Mesendoderm (in vitro differentiated cells): ENCODE measurements around the gene TJP3.

ENCODE experiments used
- DNase-seq: peaks from one replicate; pipeline ENCODE4 v3.0.0; 2013
- H2AK5ac ChIP-seq: 2 replicates; pipeline ENCODE4 v1.6.1; 2013; ENCODE audit warnings: low read length, inconsistent platforms
- H2BK120ac ChIP-seq: 2 replicates; pipeline ENCODE4 v1.6.1; 2013; ENCODE audit warnings: low read depth, mild to moderate bottlenecking, low read length, moderate library complexity, mixed read lengths
- H2BK15ac ChIP-seq: replicated peaks from 2 replicates; pipeline ENCODE4 v1.6.1; 2013; ENCODE audit warnings: low read depth, mild to moderate bottlenecking, moderate library complexity
- H2BK5ac ChIP-seq: 2 replicates; pipeline ENCODE4 v1.6.1; 2013; ENCODE audit warnings: low read length, inconsistent platforms
- H3K18ac ChIP-seq: 2 replicates; pipeline ENCODE4 v1.6.1; 2013; ENCODE audit warnings: mild to moderate bottlenecking, low read length, mixed read lengths
- H3K23ac ChIP-seq: one replicate; pipeline ENCODE4 v1.6.1; 2013; ENCODE audit warnings: low read length
- H3K27ac ChIP-seq: 2 replicates; pipeline ENCODE4 v1.5.1; 2013; ENCODE audit warnings: low read depth, mild to moderate bottlenecking, inconsistent platforms, low read length, moderate library complexity
- H3K27me3 ChIP-seq: 2 replicates; pipeline ENCODE4 v1.6.1; 2013; ENCODE audit warnings: low read length, control low read depth, mild to moderate bottlenecking, inconsistent platforms; ENCODE audit not compliant: insufficient read depth, poor library complexity
- H3K36me3 ChIP-seq: 2 replicates; pipeline ENCODE4 v1.6.1; 2013; ENCODE audit warnings: low read length, inconsistent platforms; ENCODE audit not compliant: control insufficient read depth, insufficient read depth
- H3K4ac ChIP-seq: one replicate; pipeline ENCODE4 v1.6.1; 2013; ENCODE audit warnings: low read depth, mild to moderate bottlenecking, low read length, moderate library complexity
- H3K4me1 ChIP-seq: 2 replicates; pipeline ENCODE4 v1.6.1; 2013; ENCODE audit warnings: low read depth, low read length, inconsistent platforms; ENCODE audit not compliant: control insufficient read depth
- H3K4me2 ChIP-seq: 2 replicates; pipeline ENCODE4 v1.6.1; 2013; ENCODE audit warnings: low read length
- H3K4me3 ChIP-seq: 2 replicates; pipeline ENCODE4 v1.5.1; 2013; ENCODE audit warnings: mild to moderate bottlenecking, low read length
- H3K56ac ChIP-seq: one replicate; pipeline ENCODE4 v1.6.1; 2013; ENCODE audit warnings: low read length
- H3K79me1 ChIP-seq: 2 replicates; pipeline ENCODE4 v1.6.1; 2013; ENCODE audit warnings: low read length, inconsistent platforms
- H3K79me2 ChIP-seq: 2 replicates; pipeline ENCODE4 v1.6.1; 2013; ENCODE audit warnings: mild to moderate bottlenecking, low read length; ENCODE audit not compliant: control insufficient read depth, insufficient read depth
- H3K9ac ChIP-seq: 2 replicates; pipeline ENCODE4 v1.6.1; 2013; ENCODE audit warnings: low read length, inconsistent platforms
- H4K5ac ChIP-seq: one replicate; pipeline ENCODE4 v1.6.1; 2013; ENCODE audit warnings: low read length
- H4K8ac ChIP-seq: one replicate; pipeline ENCODE4 v1.6.1; 2013; ENCODE audit warnings: low read depth, mild to moderate bottlenecking, control low read depth, low read length, moderate library complexity
- WGBS: extraction: QIAGEN DNeasy Blood & Tissue Kit; methylation state at CpG from one replicate; pipeline ENCODE4 v1.1.7; 2013; ENCODE audit warnings: low lambda C conversion rate, missing lambda C conversion rate; ENCODE audit not compliant: insufficient coverage; ENCODE audit errors: extremely low coverage; 5-methylcytosine and 5-hydroxymethylcytosine counted together

The TJP3 gene

DNA sequence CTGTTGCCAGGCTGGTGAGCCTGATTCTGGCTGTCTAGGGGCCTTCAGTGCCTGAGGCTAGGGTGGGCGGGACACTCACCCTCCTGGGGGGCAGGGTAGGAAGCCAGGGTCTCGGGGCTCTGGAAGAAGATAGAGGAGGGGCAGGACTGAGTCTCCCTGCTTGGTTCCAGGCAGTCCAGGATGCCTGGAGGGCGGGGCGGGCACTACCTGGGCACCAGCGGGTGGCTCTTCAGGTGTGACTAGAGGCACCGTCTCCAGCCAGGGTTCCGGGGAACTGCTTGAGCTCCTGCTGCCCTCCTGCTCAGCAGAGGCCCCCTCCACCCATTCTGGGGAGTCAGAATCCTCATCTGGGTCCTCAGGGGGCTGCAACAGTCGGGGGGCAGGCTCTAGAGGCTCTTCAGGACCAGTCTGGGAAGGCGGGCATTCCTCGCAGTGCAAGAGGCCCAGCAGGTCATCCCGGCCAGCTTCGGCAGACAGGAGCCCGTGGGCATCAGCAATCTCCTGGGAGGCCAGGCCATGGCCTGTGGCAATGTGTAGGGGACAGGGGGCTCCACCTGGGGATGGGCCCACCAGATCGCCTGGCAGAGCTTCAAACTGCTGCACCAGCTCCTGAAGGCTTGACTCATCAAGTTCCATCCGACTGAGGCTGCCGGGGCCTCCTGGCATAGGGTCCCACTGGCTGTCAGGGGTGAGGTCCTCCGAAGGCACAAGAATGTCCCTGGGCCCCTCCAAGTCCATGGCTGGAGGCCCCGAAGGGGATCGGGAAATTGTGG is 51.5 kb downstream of the TJP3 start:
- Histone ChIP-seq H3K4me3 (no peak overlapping the region), H2AK5ac (no peak overlapping the region), H3K36me3 (no peaks in the 10 kb centered on the region), H4K8ac (no peak overlapping the region), H2BK15ac (no peak overlapping the region), H3K23ac (no peak overlapping the region), H3K56ac (no peak overlapping the region), H4K5ac (no peak overlapping the region), H3K79me2 (peaks cover 4% of the 10 kb centered on the region), H3K9ac (no peak overlapping the region), H3K18ac (no peak overlapping the region), H3K4ac (no peak overlapping the region), H3K27me3 (no peaks in the 10 kb centered on the region), H2BK5ac (no peak overlapping the region), H3K79me1 (peaks cover 4% of the 10 kb centered on the region), H3K27ac (no peak overlapping the region), H3K4me1 (no peaks in the 10 kb centered on the region), H3K4me2 (no peak overlapping the region), H2BK120ac (no peak overlapping the region)
- DNase-seq, result no peak
- WGBS, result no CpG with 5 or more reads among the region's 19 CpGs

DNA sequence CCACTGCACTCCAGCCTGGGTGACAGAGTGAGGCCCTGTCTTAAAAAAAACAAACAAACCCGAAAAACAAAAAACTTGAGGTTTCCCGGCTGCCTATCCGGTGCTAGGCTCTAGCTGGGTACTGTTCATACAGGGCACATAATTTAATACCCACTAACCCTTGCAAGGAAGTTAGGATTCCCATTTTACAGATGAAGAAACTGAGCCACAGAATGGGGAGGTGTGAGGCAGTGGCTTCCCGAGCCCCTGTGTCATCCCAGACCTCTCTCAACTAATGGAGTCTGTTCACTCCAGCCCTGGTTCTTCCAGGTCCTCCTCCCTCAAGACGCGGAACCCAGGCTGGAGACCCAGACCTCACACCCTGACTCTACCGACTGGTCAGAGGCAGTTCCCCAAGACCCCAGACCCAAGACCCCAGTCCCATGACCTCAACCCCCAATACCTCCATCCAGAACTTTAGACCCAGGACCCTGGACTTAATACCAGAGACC is 52.7 kb downstream of the TJP3 start:
- Histone ChIP-seq H3K27me3 (no peaks in the 10 kb centered on the region), H2AK5ac (no peak overlapping the region), H3K56ac (peak overlapping the region; percentile 99), H3K27ac (no peak overlapping the region), H2BK15ac (no peak overlapping the region), H4K5ac (no peak overlapping the region), H2BK5ac (no peak overlapping the region), H3K4me2 (peak overlapping the region; percentile 90), H3K9ac (peak overlapping the region; percentile 99), H3K18ac (no peak overlapping the region), H3K4me3 (peak overlapping the region; percentile 96), H3K79me1 (peaks cover 4% of the 10 kb centered on the region), H2BK120ac (no peak overlapping the region), H3K79me2 (peaks cover 4% of the 10 kb centered on the region), H3K36me3 (no peaks in the 10 kb centered on the region), H3K4me1 (no peaks in the 10 kb centered on the region), H4K8ac (peak overlapping the region; percentile 30), H3K4ac (peak overlapping the region; percentile 39), H3K23ac (no peak overlapping the region)
- peak; percentile 14 for DNase-seq
- WGBS, result no CpG with 5 or more reads among the region's 7 CpGs

DNA sequence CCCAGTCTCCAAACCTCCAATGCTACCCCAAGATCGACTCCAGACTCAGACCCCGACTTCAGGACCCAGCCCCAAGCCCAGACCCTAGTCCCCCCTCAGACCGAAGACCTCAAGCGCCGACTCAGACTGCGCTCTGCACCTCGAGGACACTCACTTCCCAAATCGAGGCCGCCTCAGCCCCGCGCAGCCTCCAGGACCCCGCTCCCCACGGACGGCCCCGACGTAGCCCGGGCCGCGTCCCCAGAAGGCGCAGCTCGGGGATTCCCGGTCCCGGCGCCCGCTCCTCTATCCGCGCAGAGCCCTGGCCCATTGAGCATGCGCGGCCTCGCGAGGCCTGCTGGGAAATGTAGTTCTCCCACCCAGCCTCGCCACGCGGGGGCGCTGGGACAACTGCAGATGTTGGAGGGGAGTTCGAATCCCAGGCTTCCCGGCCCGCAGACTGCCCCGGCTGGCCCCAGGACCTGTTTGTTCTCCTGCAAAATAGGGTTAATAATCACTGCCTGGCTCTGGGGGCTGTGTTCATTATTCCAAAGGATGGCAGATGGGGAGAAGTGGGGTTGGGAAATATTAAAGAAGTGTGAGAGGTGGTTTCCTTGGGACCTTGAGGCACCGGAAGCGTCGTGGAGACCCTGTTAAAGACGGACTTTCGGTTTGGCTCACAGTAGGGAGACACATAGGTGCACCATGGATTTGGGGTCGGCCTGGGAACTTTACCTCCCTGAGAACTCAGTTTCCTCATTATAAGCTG is 53.4 kb downstream of the TJP3 start, which contains the start of gene APBA3:
Gene APBA3, minus strand, starts transcription at position 311 of the 748 bp plus-strand sequence. CDS start 1,428 bp downstream, outside the sequence.
- Histone ChIP-seq H3K4ac (peak within 1 kb of the TSS; percentile 39), H3K4me2 (peak within 1 kb of the TSS; percentile 90), H3K18ac (peak within 1 kb of the TSS; percentile 75), H2BK120ac (no peak within 1 kb of the TSS), H3K23ac (no peak within 1 kb of the TSS), H3K27ac (peak within 1 kb of the TSS; percentile 89), H3K79me1 (peaks cover 4% of the 10 kb centered on the region), H2BK5ac (no peak within 1 kb of the TSS), H3K4me3 (peak within 1 kb of the TSS; percentile 96), H3K9ac (peak within 1 kb of the TSS; percentile 99), H3K4me1 (no peaks in the 10 kb centered on the region), H4K5ac (no peak within 1 kb of the TSS), H2BK15ac (no peak within 1 kb of the TSS), H3K56ac (peak within 1 kb of the TSS; percentile 99), H2AK5ac (no peak within 1 kb of the TSS), H4K8ac (peak within 1 kb of the TSS; percentile 30), H3K36me3 (no peaks in the 10 kb centered on the region), H3K27me3 (no peaks in the 10 kb centered on the region), H3K79me2 (peaks cover 4% of the 10 kb centered on the region)
- no CpG with 5 or more reads among the region's 45 CpGs for WGBS
- DNase-seq, result peak; percentile 93

DNA sequence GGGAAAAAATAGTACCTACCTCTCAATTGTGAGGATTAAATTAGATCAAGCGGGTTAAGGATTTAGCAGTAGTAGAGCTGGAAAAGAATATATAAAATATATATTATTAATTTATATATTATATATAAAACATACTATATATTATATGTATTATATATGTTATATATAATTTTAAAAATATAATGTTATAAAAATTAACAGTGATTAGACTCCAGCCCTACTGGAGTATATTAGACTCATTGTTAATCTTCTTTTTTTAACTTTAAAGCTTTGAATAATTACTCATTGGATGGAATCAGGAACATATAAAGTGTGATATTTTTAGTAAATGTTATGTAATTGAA is 53.9 kb downstream of the TJP3 start:
- no peaks in the 10 kb centered on the region for H3K36me3 ChIP-seq
- H4K8ac ChIP-seq, result no peak overlapping the region
- no peak overlapping the region for H2AK5ac ChIP-seq
- H3K18ac ChIP-seq, result no peak overlapping the region
- peak overlapping the region; percentile 67 for H3K56ac ChIP-seq
- WGBS, result no CpG with 5 or more reads among the region's 1 CpG
- no peak for DNase-seq
- H3K9ac ChIP-seq, result no peak overlapping the region
- no peak overlapping the region for H2BK5ac ChIP-seq
- H4K5ac ChIP-seq, result no peak overlapping the region
- no peak overlapping the region for H3K23ac ChIP-seq
- no peak overlapping the region for H2BK15ac ChIP-seq
- no peak overlapping the region for H3K4me2 ChIP-seq
- H3K27ac ChIP-seq, result no peak overlapping the region
- no peaks in the 10 kb centered on the region for H3K4me1 ChIP-seq
- no peaks in the 10 kb centered on the region for H3K27me3 ChIP-seq
- H3K79me2 ChIP-seq, result peaks cover 4% of the 10 kb centered on the region
- H3K4ac ChIP-seq, result no peak overlapping the region
- H2BK120ac ChIP-seq, result no peak overlapping the region
- peaks cover 4% of the 10 kb centered on the region for H3K79me1 ChIP-seq
- no peak overlapping the region for H3K4me3 ChIP-seq

DNA sequence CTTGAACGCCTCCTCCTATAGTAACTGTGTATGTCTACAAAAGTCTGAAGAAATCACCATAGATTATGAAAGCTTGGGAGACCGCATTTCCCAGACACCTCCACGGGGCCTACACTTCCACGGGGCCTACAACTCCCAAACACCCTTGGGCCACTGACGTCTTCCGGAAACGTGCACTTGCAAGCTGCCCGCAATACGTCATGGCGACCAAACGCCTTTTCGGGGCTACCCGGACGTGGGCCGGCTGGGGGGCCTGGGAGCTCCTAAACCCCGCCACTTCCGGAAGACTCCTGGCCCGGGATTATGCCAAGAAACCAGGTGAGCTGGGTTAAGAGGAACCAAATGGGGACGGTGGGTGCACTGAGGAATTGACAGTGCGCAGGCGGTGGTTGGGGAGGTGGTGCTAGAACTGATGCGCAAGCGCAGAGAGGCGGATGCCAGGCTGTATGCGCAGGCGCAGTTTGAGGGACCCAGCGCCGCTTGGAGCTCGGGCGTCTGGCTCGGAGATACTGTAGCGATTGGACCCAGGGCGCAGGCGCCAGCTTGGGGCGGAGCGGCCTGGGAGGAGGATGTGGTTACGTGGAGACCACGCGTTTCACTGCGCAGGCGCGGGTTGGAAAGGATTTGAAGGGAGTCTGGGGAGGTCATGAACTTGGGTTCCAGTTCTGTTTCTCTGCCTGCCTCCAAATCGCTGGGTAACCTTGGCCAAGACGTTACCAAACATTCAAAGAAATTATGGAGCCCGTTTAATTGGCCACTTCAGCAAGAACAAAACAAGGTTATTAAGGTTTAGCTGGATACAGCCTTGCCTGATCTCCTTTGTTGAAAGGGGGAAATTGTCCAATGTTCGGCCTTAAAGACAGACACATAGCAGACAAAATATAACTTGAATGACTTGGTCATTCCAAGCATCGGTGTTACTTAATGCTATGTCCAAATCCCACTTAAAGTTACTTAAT is 54.6 kb downstream of the TJP3 start, which contains the start of gene MRPL54:
Gene MRPL54, plus strand, starts transcription at position 182 of the 959 bp plus-strand sequence. Its CDS starts 19 bp downstream, at position 201.
- Histone ChIP-seq H3K27me3 (no peaks in the 10 kb centered on the region), H2BK5ac (no peak within 1 kb of the TSS), H3K4me2 (peak within 1 kb of the TSS; percentile 42), H3K4ac (no peak within 1 kb of the TSS), H4K5ac (peak within 1 kb of the TSS; percentile 84), H3K4me1 (no peaks in the 10 kb centered on the region), H3K79me2 (peaks cover 4% of the 10 kb centered on the region), H3K9ac (peak within 1 kb of the TSS; percentile 99), H3K56ac (peak within 1 kb of the TSS; percentile 94), H3K4me3 (peak within 1 kb of the TSS; percentile 78), H2AK5ac (no peak within 1 kb of the TSS), H3K79me1 (peaks cover 4% of the 10 kb centered on the region), H3K36me3 (no peaks in the 10 kb centered on the region), H4K8ac (no peak within 1 kb of the TSS), H3K18ac (peak within 1 kb of the TSS; percentile 75), H3K23ac (no peak within 1 kb of the TSS), H2BK120ac (no peak within 1 kb of the TSS), H2BK15ac (no peak within 1 kb of the TSS), H3K27ac (peak within 1 kb of the TSS; percentile 89)
- peak; percentile 99 for DNase-seq
- WGBS, result no CpG with 5 or more reads among the region's 47 CpGs
